IMR-90 (cell line): ENCODE results near the gene BLTP2. TPM values are rescaled to one million over a fixed set of nuclear protein-coding genes. Genes with fewer than 3 reads are reported as not detected.

ENCODE experiments used
- ATAC-seq: fragments of 200-7000 bp; cut with Tn5 transposase; 2 replicates; pipeline ENCODE4 v1.9.1; 2020; ENCODE audit warnings: low read depth, mild to moderate bottlenecking, moderate library complexity
- BruUV-seq: library from RNA; stranded (reverse); fragments of 400-500 nt; replicated peaks from 2 replicates; lab custom pipeline; 2021; lab: Mats Ljungman, UMichigan
- CTCF ChIA-PET: fragments of 300-600 bp; formaldehyde crosslinking; extraction: SDS; loops from one replicate; lab custom pipeline; 2021; ENCODE audit warnings: antibody characterized with exemption; lab: Yijun Ruan, JAX
- POLR2A ChIA-PET: fragments of 300-600 bp; sonication (Branson Sonifier 250); formaldehyde crosslinking; loops from one replicate; lab custom pipeline; 2022; ENCODE audit warnings: antibody characterized with exemption; ENCODE audit not compliant: unreplicated experiment; lab: Charles Lee
- DNase-seq: peaks from one replicate; pipeline ENCODE4 v3.0.0; 2013
- H2AFZ ChIP-seq: replicated peaks from 2 replicates; pipeline ENCODE3; 2013; ENCODE audit warnings: low read length, mild to moderate bottlenecking; ENCODE audit not compliant: poor library complexity
- H2AK5ac ChIP-seq: 2 replicates; pipeline ENCODE4 v1.6.1; 2013; ENCODE audit warnings: low read depth, low read length, inconsistent platforms
- H2AK9ac ChIP-seq: replicated peaks from 2 replicates; pipeline ENCODE3; 2013; ENCODE audit warnings: mild to moderate bottlenecking, low read depth, low read length, moderate library complexity; ENCODE audit not compliant: poor library complexity
- H2BK120ac ChIP-seq: 2 replicates; pipeline ENCODE4 v1.6.1; 2013; ENCODE audit warnings: low read depth, low read length, inconsistent platforms
- H2BK15ac ChIP-seq: 3 replicates; pipeline ENCODE4 v1.6.1; 2013; ENCODE audit warnings: low read depth, low read length, inconsistent platforms
- H2BK20ac ChIP-seq: 2 replicates; pipeline ENCODE4 v1.6.1; 2013; ENCODE audit warnings: low read depth, mild to moderate bottlenecking, inconsistent platforms, low read length, moderate library complexity
- H2BK5ac ChIP-seq: 2 replicates; pipeline ENCODE4 v1.6.1; 2013; ENCODE audit warnings: mild to moderate bottlenecking, low read depth, low read length, inconsistent platforms; ENCODE audit not compliant: poor library complexity, severe bottlenecking
- H3K14ac ChIP-seq: replicated peaks from 2 replicates; pipeline ENCODE4 v1.6.1; 2013; ENCODE audit warnings: low read depth, low read length, inconsistent platforms
- H3K18ac ChIP-seq: 2 replicates; pipeline ENCODE4 v1.6.1; 2013; ENCODE audit warnings: low read depth, low read length, control low read depth
- H3K23ac ChIP-seq: 2 replicates; pipeline ENCODE4 v1.6.1; 2013; ENCODE audit warnings: low read depth, low read length, inconsistent platforms
- H3K27ac ChIP-seq: 2 replicates; pipeline ENCODE4 v1.5.1; 2013; ENCODE audit warnings: mild to moderate bottlenecking, control low read depth, low read length; ENCODE audit not compliant: insufficient read depth
- H3K27me3 ChIP-seq: 2 replicates; pipeline ENCODE4 v1.6.1; 2013; ENCODE audit warnings: low read length; ENCODE audit not compliant: control insufficient read depth, insufficient read depth
- H3K36me3 ChIP-seq: 2 replicates; pipeline ENCODE4 v1.6.1; 2013; ENCODE audit warnings: low read length, mixed read lengths; ENCODE audit not compliant: control insufficient read depth, insufficient read depth
- H3K4ac ChIP-seq: 2 replicates; pipeline ENCODE4 v1.6.1; 2013; ENCODE audit warnings: low read depth, low read length, inconsistent platforms
- H3K4me1 ChIP-seq: 2 replicates; pipeline ENCODE4 v1.6.1; 2013; ENCODE audit warnings: low read length, mixed read lengths; ENCODE audit not compliant: control insufficient read depth, insufficient read depth
- H3K4me2 ChIP-seq: 2 replicates; pipeline ENCODE4 v1.6.1; 2013; ENCODE audit warnings: low read depth, mild to moderate bottlenecking, control low read depth, low read length, moderate library complexity
- H3K4me3 ChIP-seq: 2 replicates; pipeline ENCODE4 v1.5.1; 2013; ENCODE audit warnings: low read depth, mild to moderate bottlenecking, control low read depth, low read length, moderate library complexity; ENCODE audit not compliant: insufficient read depth
- H3K56ac ChIP-seq: 2 replicates; pipeline ENCODE4 v1.6.1; 2013; ENCODE audit warnings: low read length, inconsistent platforms; ENCODE audit not compliant: insufficient read depth; ENCODE audit errors: extremely low read depth
- H3K79me1 ChIP-seq, 2 experiments: 2 replicates each; pipeline ENCODE4 v1.6.1; 2013; ENCODE audit warnings: low read length in 2 of 2, inconsistent platforms in 1 of 2, low read depth in 1 of 2
- H3K9ac ChIP-seq: 2 replicates; pipeline ENCODE4 v1.6.1; 2013; ENCODE audit warnings: low read depth, low read length, control low read depth
- H3K9me1 ChIP-seq: 2 replicates; pipeline ENCODE4 v1.6.1; 2013; ENCODE audit warnings: low read length, inconsistent platforms; ENCODE audit not compliant: insufficient read depth
- H3K9me3 ChIP-seq: 2 replicates; pipeline ENCODE4 v1.6.1; 2013; ENCODE audit warnings: low read length; ENCODE audit not compliant: control insufficient read depth, insufficient read depth
- H4K20me1 ChIP-seq: 2 replicates; pipeline ENCODE4 v1.6.1; 2013; ENCODE audit warnings: low read length, inconsistent platforms; ENCODE audit not compliant: insufficient read depth
- H4K5ac ChIP-seq: 2 replicates; pipeline ENCODE4 v1.6.1; 2013; ENCODE audit warnings: mild to moderate bottlenecking, low read depth, low read length, control low read depth
- H4K8ac ChIP-seq, 2 experiments: 2 replicates each; pipeline ENCODE4 v1.6.1; 2013; ENCODE audit warnings: low read depth in 2 of 2, low read length in 2 of 2, control low read depth in 1 of 2, inconsistent platforms in 1 of 2
- H4K91ac ChIP-seq: 2 replicates; pipeline ENCODE4 v1.6.1; 2013; ENCODE audit warnings: low read depth, low read length, inconsistent platforms; ENCODE audit not compliant: insufficient read depth
- NFE2L2 ChIP-seq: fragments of 150-350 bp; IDR thresholded peaks from 2 replicates; pipeline ENCODE4 v1.6.1; 2016; ENCODE audit warnings: low read depth, mild to moderate bottlenecking, low read length
- RAD21 ChIP-seq: IDR thresholded peaks from 2 replicates; pipeline ENCODE4 v1.6.1; 2012; ENCODE audit warnings: low read length, improper control_type of control experiment
- SMC3 ChIP-seq: fragments of 150-350 bp; IDR thresholded peaks from 2 replicates; pipeline ENCODE4 v1.6.1; 2016; ENCODE audit warnings: low read depth, mild to moderate bottlenecking, antibody characterized with exemption, low read length, moderate library complexity
- USF2 ChIP-seq: fragments of 150-350 bp; IDR thresholded peaks from 2 replicates; pipeline ENCODE4 v1.6.1; 2017; ENCODE audit warnings: mild to moderate bottlenecking, antibody characterized with exemption, low read length, low read depth
- WGBS, 2 experiments: methylation state at CpG; one replicate each; pipeline versions ENCODE4 v1.1.5 to v1.1.7; 2013; ENCODE audit warnings: missing lambda C conversion rate in 2 of 2; ENCODE audit not compliant: insufficient read length in 1 of 2; ENCODE audit errors: extremely low coverage in 2 of 2; 5-methylcytosine and 5-hydroxymethylcytosine counted together
- dilution Hi-C: fragments of 300-500 bp; cut with HindIII; formaldehyde crosslinking; loops from one replicate; pipeline ENCODE4 v1.14.3; 2018; ENCODE audit warnings: low sequenced_read_pairs; ENCODE audit not compliant: unreplicated experiment
- in situ Hi-C: fragments of 300-500 bp; cut with MboI; formaldehyde crosslinking; loops from 3 replicates; pipeline ENCODE4 v1.14.3; 2019; ENCODE audit warnings: low sequenced_read_pairs, inconsistent platforms, mixed read lengths
- intact Hi-C: fragments of 100-400 bp; cut with micrococcal nuclease; formaldehyde crosslinking; loops from 2 replicates; pipeline ENCODE4 v1.10.0; 2022
- polyA plus RNA-seq, 3 experiments: library from polyadenylated mRNA; depleted of rRNA; stranded (reverse); fragments of >200 nt; gene quantifications; 2 replicates each; pipeline ENCODE4 v1.2.3, GENCODE V29; 2012; ENCODE audit warnings: low replicate concordance in 1 of 3
- total RNA-seq: library from RNA; depleted of rRNA; stranded (reverse); fragments of >200 nt; gene quantifications from 2 replicates; pipeline ENCODE4 v1.2.3, GENCODE V29; 2012

Gene BLTP2
- total and polyA plus RNA-seq, 2 of the 4 experiments (the other 2 are of a cell fraction), result 42.3 to 174 TPM

GRCh38 chr17:28669918-28670317, 25.0 kb upstream of the BLTP2 start:
- no peak overlapping the region for H4K91ac ChIP-seq
- intact Hi-C loops, result no loop called here
- no peaks in the 10 kb centered on the region for H3K4me1 ChIP-seq
- ATAC-seq (no peak), DNase-seq (no peak)
- no peak overlapping the region for H3K56ac ChIP-seq
- H3K79me1 ChIP-seq, result peaks cover 25 to 64% of the 10 kb centered on the region in 2 experiments
- H3K14ac ChIP-seq, result no peak overlapping the region
- H3K18ac ChIP-seq, result no peak overlapping the region
- H3K4me2 ChIP-seq, result no peak overlapping the region
- no peak overlapping the region for H4K5ac ChIP-seq
- no TSS peak for BruUV-seq
- ChIA-PET POLR2A (interaction anchor here (0.6 kb wide), 1 partner anchor 57 kb away, joined by 4 read pairs; no protein-coding TSS in a partner anchor), CTCF (no interaction called here)
- H3K4ac ChIP-seq, result no peak overlapping the region
- TF ChIP-seq NFE2L2 (no peak), RAD21 (no peak), SMC3 (no peak), USF2 (no peak)
- no peaks in the 10 kb centered on the region for H3K9me3 ChIP-seq
- H2BK20ac ChIP-seq, result no peak overlapping the region
- no peaks in the 10 kb centered on the region for H3K27me3 ChIP-seq
- dilution Hi-C loops, result no loop called here
- no peak overlapping the region for H2BK5ac ChIP-seq
- no peak overlapping the region for H2AK5ac ChIP-seq
- H2AK9ac ChIP-seq, result no peak overlapping the region
- WGBS, 2 experiments, result no CpG with 5 or more reads among the region's 1 CpG
- H2BK15ac ChIP-seq, result no peak overlapping the region
- no peak overlapping the region for H4K8ac ChIP-seq
- no peak overlapping the region for H3K4me3 ChIP-seq
- H3K36me3 ChIP-seq, result peaks cover 45% of the 10 kb centered on the region
- peaks cover 8% of the 10 kb centered on the region for H3K9me1 ChIP-seq
- H2AFZ ChIP-seq, result no peak overlapping the region
- H4K20me1 ChIP-seq, result peaks cover 37% of the 10 kb centered on the region
- H3K27ac ChIP-seq, result no peak overlapping the region
- in situ Hi-C loops, result no loop called here
- H3K9ac ChIP-seq, result no peak overlapping the region
- H3K23ac ChIP-seq, result no peak overlapping the region
- H2BK120ac ChIP-seq, result no peak overlapping the region
